H1 (cell line): Measurements from ENCODE around the gene E2F1. TPM values are rescaled to one million over a fixed set of nuclear protein-coding genes. Genes with fewer than 3 reads are reported as not detected.

Source experiments
- CHD2 ChIP-seq: IDR thresholded peaks from 2 replicates; pipeline ENCODE4 v1.6.1; 2012; ENCODE audit warnings: low read length, improper control_type of control experiment
- EP300 ChIP-seq, 2 experiments: IDR thresholded peaks; 1 replicate in 1 of 2; 2 replicates in 1 of 2; pipeline ENCODE4 v1.6.1; 2011 to 2012; ENCODE audit warnings: low read depth in 2 of 2, low read length in 2 of 2, mild to moderate bottlenecking in 2 of 2, borderline replicate concordance in 1 of 2, inconsistent platforms in 1 of 2, moderate library complexity in 1 of 2
- HDAC6 ChIP-seq: IDR thresholded peaks from one replicate; pipeline ENCODE4 v1.7.1; 2012; ENCODE audit warnings: low read depth, mild to moderate bottlenecking, inconsistent platforms, low read length, moderate library complexity
- RAD21 ChIP-seq, 2 experiments: IDR thresholded peaks in 1 of 2; conservative IDR thresholded peaks in 1 of 2; 2 replicates each; pipeline ENCODE4 v1.6.1; 2011; ENCODE audit warnings: low read depth in 2 of 2, low read length in 2 of 2, improper control_type of control experiment in 1 of 2, inconsistent platforms in 1 of 2, mild to moderate bottlenecking in 1 of 2, moderate library complexity in 1 of 2
- RNF2 ChIP-seq: fragments of 200-900, 300-1000 bp; sonication (generic); IDR thresholded peaks from 2 replicates; pipeline ENCODE4 v1.7.1; 2016; ENCODE audit warnings: borderline replicate concordance, low read depth, mild to moderate bottlenecking, antibody characterized with exemption, low read length; ENCODE audit not compliant: poor library complexity, severe bottlenecking; ENCODE audit errors: missing control alignments
- RXRA ChIP-seq: IDR thresholded peaks from 2 replicates; pipeline ENCODE4 v1.6.1; 2011; ENCODE audit warnings: low read depth, mild to moderate bottlenecking, low read length, moderate library complexity; ENCODE audit not compliant: insufficient read depth
- SP1 ChIP-seq: IDR thresholded peaks from 2 replicates; pipeline ENCODE4 v1.6.1; 2011; ENCODE audit warnings: low read depth, low read length
- YY1 ChIP-seq: IDR thresholded peaks from 2 replicates; pipeline ENCODE4 v1.6.1; 2011; ENCODE audit warnings: low read depth, mild to moderate bottlenecking, low read length
- polyA plus RNA-seq, 7 experiments: library from polyadenylated mRNA; depleted of rRNA in 3 of 7; stranded (reverse) in 5 of 7; unstranded in 2 of 7; fragments of >200 nt in 5 of 7; fragments of 200-250 nt in 2 of 7; gene quantifications; 1 replicate in 5 of 7; 2 replicates in 1 of 7; 4 replicates in 1 of 7; pipeline versions ENCODE4 v1.2.1 to v1.2.3, GENCODE V29; 2011 to 2013; ENCODE audit warnings: missing spikeins in 2 of 7, mixed read lengths in 2 of 7
- total RNA-seq: library from RNA; stranded (reverse); fragmentation: NEBNext Ultra II Directional; extraction: Animal tissue kit (Norgen Biotek cat#: 25700); gene quantifications from 2 replicates; pipeline ENCODE4 v1.2.1, GENCODE V29; 2021

E2F1 gene
- total and polyA plus RNA-seq, 2 of the 8 experiments (the other 6 are each of a cell fraction or from before 2014, with no cell fraction given) = 33.4 to 35.8 TPM

DNA sequence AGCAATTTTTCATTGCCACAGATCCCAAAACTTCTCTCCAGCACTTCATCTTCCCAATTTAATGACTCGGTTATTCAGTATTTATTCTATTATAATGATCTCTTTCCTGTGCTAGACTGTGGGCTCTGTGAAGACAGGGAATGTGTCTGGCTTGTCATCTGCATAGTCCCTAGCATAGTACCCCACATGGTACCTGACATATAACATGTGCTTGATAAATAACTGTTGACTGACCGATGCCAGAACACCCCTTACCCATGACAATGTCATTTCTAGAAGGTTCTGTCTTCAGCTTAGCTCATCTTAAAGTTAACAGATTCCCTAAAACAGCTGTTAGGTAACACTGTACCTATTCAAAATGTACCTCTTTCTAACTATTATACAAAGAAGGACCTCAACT is 30.3 kb upstream of the E2F1 start (continued):
- TF ChIP-seq EP300 (IDR thresholded peaks at IDR 0.05; ENCODE audit: borderline replicate concordance in 1 of 2, low read depth in 2 of 2, low read length in 2 of 2) = no peak
- TF ChIP-seq RXRA = no peak
- no peak for TF ChIP-seq YY1
- TF ChIP-seq SP1 = no peak
- TF ChIP-seq HDAC6 = no peak
- no peak for TF ChIP-seq CHD2
- no peak for TF ChIP-seq RNF2
- no peak for TF ChIP-seq RAD21 (IDR thresholded peaks at IDR 0.05 in 1 of 2, conservative IDR thresholded peaks at IDR 0.05 in 1 of 2; ENCODE audit: low read depth in 2 of 2, low read length in 2 of 2)
